GM23248 (cell line): ENCODE data around the gene CFAP73.

Experiments
- EZH2 ChIP-seq: fragments of 200-600 bp; sonication (generic); IDR thresholded peaks from 2 replicates; pipeline ENCODE4 v1.6.1; 2018; ENCODE audit warnings: antibody characterized with exemption, mild to moderate bottlenecking; ENCODE audit not compliant: insufficient read depth, poor library complexity, severe bottlenecking
- EZH2phosphoT487 ChIP-seq: fragments of 200-600 bp; sonication (generic); IDR thresholded peaks from 2 replicates; pipeline ENCODE4 v1.6.1; 2018; ENCODE audit warnings: antibody characterized with exemption, moderate library complexity, mild to moderate bottlenecking, low read depth; ENCODE audit not compliant: insufficient read depth

GRCh38 chr12:113114447-113115178, 34.9 kb upstream of the CFAP73 start:
- TF ChIP-seq EZH2phosphoT487 (no peak), EZH2 (no peak)
